Uterus (tissue), 4 donors: ENCODE measurements around the gene EPHB6. TPM values are rescaled to one million over a fixed set of nuclear protein-coding genes. Genes with fewer than 3 reads are reported as not detected.

ENCODE experiments used
- DNase-seq, 2 donors: peaks; one replicate each; pipeline ENCODE4 v3.0.0-alpha.2; 2019 to 2020
- H3K27ac ChIP-seq, 2 donors: fragments of 200-600 bp; sonication (generic); 1 replicate in 1 of 2; 2 replicates in 1 of 2; pipeline ENCODE4 v1.5.1; 2016 to 2018
- H3K27me3 ChIP-seq, 2 donors: fragments of 200-600 bp; sonication (generic); one replicate each; pipeline ENCODE4 v1.5.1; 2018 to 2019; ENCODE audit warnings: control low read depth in 1 of 2
- H3K36me3 ChIP-seq, 2 donors: fragments of 200-600 bp; sonication (generic); one replicate each; pipeline ENCODE4 v1.5.1; 2019; ENCODE audit warnings: control low read depth in 1 of 2
- H3K4me1 ChIP-seq, 2 donors: fragments of 200-600 bp; sonication (generic); one replicate each; pipeline ENCODE4 v1.5.1; 2018 to 2019; ENCODE audit warnings: control low read depth in 1 of 2
- H3K4me3 ChIP-seq, 2 donors: fragments of 200-600 bp; sonication (generic); 1 replicate in 1 of 2; 2 replicates in 1 of 2; pipeline ENCODE4 v1.5.1; 2018 to 2019; ENCODE audit warnings: mild to moderate bottlenecking in 1 of 2
- H3K9me3 ChIP-seq, 2 donors: fragments of 200-600 bp; sonication (generic); one replicate each; pipeline ENCODE4 v1.5.1; 2019; ENCODE audit warnings: control low read depth in 1 of 2
- CTCF ChIP-seq, 4 experiments: fragments of 200-600 bp in 2 of 4; fragments of 450-650 bp in 2 of 4; sonication (generic) in 2 of 4; IDR thresholded peaks; one replicate each; pipeline ENCODE4 v1.5.1; 2016 to 2019; ENCODE audit warnings: antibody characterized with exemption in 4 of 4, mild to moderate bottlenecking in 2 of 4, moderate library complexity in 1 of 4
- POLR2A ChIP-seq, 2 donors: fragments of 450-650 bp; IDR thresholded peaks; one replicate each; pipeline ENCODE4 v1.6.1; 2016; ENCODE audit warnings: antibody characterized with exemption in 2 of 2, mild to moderate bottlenecking in 1 of 2, moderate library complexity in 1 of 2
- intact Hi-C: fragments of 100-400 bp; cut with DNase I; formaldehyde crosslinking; loops from one replicate; pipeline ENCODE4 v1.15.1; 2023; ENCODE audit warnings: low total_unique reads
- total RNA-seq, 4 donors: library from RNA; depleted of rRNA in 3 of 4; stranded (reverse); fragments of >200 nt in 3 of 4; gene quantifications; one replicate each; pipeline versions ENCODE4 v1.1.0 to v1.2.4, GENCODE V29; 2014 to 2023
- donor health status: DM: yes; HTN: yes; CAD: no.

The EPHB6 gene
- total RNA-seq, 4 donors from 2014 or later = 1.5 to 34.6 (median 21.9) TPM

GRCh38 chr7:142916508-142916907 is 61.6 kb downstream of the EPHB6 start:
- no peaks in the 10 kb centered on the region for H3K4me1 ChIP-seq
- no peak overlapping the region for H3K4me3 ChIP-seq
- intact Hi-C loops = no loop called here
- no peak for DNase-seq
- H3K27me3 ChIP-seq = no peaks in the 10 kb centered on the region
- H3K27ac ChIP-seq = no peak overlapping the region
- H3K9me3 ChIP-seq = no peaks in the 10 kb centered on the region
- TF ChIP-seq CTCF (IDR thresholded peaks at IDR 0.05) = no peak
- TF ChIP-seq POLR2A (IDR thresholded peaks at IDR 0.05) = no peak
- H3K36me3 ChIP-seq = no peaks in the 10 kb centered on the region

GRCh38 chr7:142917447-142917846 is 62.6 kb downstream of the EPHB6 start:
- no peaks in the 10 kb centered on the region for H3K27me3 ChIP-seq
- TF ChIP-seq POLR2A (IDR thresholded peaks at IDR 0.05) (no peak), CTCF (IDR thresholded peaks at IDR 0.05) (no peak)
- intact Hi-C loops = no loop called here
- no peak overlapping the region for H3K27ac ChIP-seq
- no peaks in the 10 kb centered on the region for H3K9me3 ChIP-seq
- H3K36me3 ChIP-seq = no peaks in the 10 kb centered on the region
- no peak for DNase-seq
- no peaks in the 10 kb centered on the region for H3K4me1 ChIP-seq
- H3K4me3 ChIP-seq = no peak overlapping the region

- Histone ChIP-seq H3K9me3 (no peaks in the 10 kb centered on the region), H3K36me3 (no peaks in the 10 kb centered on the region), H3K27ac (no peak overlapping the region), H3K4me1 (no peaks in the 10 kb centered on the region), H3K4me3 (no peak overlapping the region), H3K27me3 (no peaks in the 10 kb centered on the region)
- no peak for TF ChIP-seq CTCF (IDR thresholded peaks at IDR 0.05)
- TF ChIP-seq POLR2A (IDR thresholded peaks at IDR 0.05) = no peak
- intact Hi-C loops = no loop called here
- no peak for DNase-seq
Measured at GRCh38 chr7:142918901-142919300, 64.0 kb downstream of the EPHB6 start.

GRCh38 chr7:142919656-142920055 is 64.8 kb downstream of the EPHB6 start:
- H3K9me3 ChIP-seq = no peaks in the 10 kb centered on the region
- no peak overlapping the region for H3K4me3 ChIP-seq
- no peaks in the 10 kb centered on the region for H3K36me3 ChIP-seq
- H3K4me1 ChIP-seq = no peaks in the 10 kb centered on the region
- DNase-seq = no peak
- TF ChIP-seq CTCF (IDR thresholded peaks at IDR 0.05) = no peak
- TF ChIP-seq POLR2A (IDR thresholded peaks at IDR 0.05) = no peak
- intact Hi-C loops = no loop called here
- no peak overlapping the region for H3K27ac ChIP-seq
- no peaks in the 10 kb centered on the region for H3K27me3 ChIP-seq

Other genes starting within 250 kb of the EPHB6 start
- 1 to 10 TPM in 1 of 4 donors, not detected in 3; 1.0 TPM for gene PRSS1, start 105.6 kb upstream of the EPHB6 start, total RNA-seq
- not detected for gene PRSS2, start 84.1 kb upstream of the EPHB6 start, total RNA-seq
- gene TRPV6, start 30.7 kb downstream of the EPHB6 start, total RNA-seq = 1 to 10 TPM in 1 of 4 donors, under 1 TPM in 1, not detected in 2; 0.46 to 1.3 TPM
- under 1 TPM in 1 of 4 donors, not detected in 3; 0.34 TPM for gene TRPV5, start 78.7 kb downstream of the EPHB6 start, total RNA-seq
- gene LLCFC1, start 84.4 kb downstream of the EPHB6 start, total RNA-seq = not detected
- gene KEL, start 107.3 kb downstream of the EPHB6 start, total RNA-seq = 1 to 10 TPM in 1 of 4 donors, under 1 TPM in 1, not detected in 2; 0.98 to 1.8 TPM
- gene OR9A2, start 172.1 kb downstream of the EPHB6 start, total RNA-seq = 1 to 10 TPM in 2 of 4 donors, not detected in 2; 1.0 to 2.4 TPM
- gene OR6V1, start 197.3 kb downstream of the EPHB6 start, total RNA-seq = not detected